ENCODE measurements around the gene CLPTM1L.

The CLPTM1L gene

GRCh38 chr5:1387059-1387755, 42.3 kb upstream of the CLPTM1L start:
- no peak for FAIRE-seq

DNA sequence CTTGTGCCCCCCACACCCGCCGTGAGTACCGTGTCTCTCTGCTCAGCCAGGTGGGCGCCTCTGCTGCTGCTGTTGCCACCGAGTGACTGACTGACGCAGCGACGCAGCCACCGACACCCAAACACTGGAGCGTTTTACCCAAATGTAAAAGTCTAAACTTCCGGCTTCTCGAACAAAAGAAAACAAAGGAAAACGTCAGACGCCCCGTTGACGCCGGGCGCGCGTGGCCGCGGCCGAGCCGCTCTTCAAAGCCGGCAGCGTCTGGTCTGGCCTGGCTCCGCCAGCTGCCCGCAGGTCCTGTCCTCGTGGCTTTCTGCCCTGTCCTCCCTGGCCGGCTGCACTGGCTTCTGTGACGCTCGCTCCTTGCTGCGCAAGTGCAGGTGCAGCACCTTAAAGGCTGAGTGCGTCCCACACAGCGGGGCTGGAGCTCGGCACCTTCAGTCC, 41.4 kb upstream of the CLPTM1L start:
- DNase-seq (ENCODE audit: insufficient read length) (peak; percentile 59), FAIRE-seq (peak; percentile 74)
- no peak for TF ChIP-seq POLR2AphosphoS5 (IDR thresholded peaks at IDR 0.05; ENCODE audit: low read depth, low read length)
- TF ChIP-seq POLR2A (IDR thresholded peaks at IDR 0.05; ENCODE audit: low read depth, low read length): no peak
- TF ChIP-seq TAF1 (IDR thresholded peaks at IDR 0.05; ENCODE audit: borderline replicate concordance, low read depth, low read length): no peak

More at GRCh38 chr5:1387059-1387755, 42.3 kb upstream of the CLPTM1L start:
- no peak for DNase-seq (ENCODE audit: insufficient read length)
- TF ChIP-seq TAF1 (IDR thresholded peaks at IDR 0.05; ENCODE audit: borderline replicate concordance, low read depth, low read length): no peak
- TF ChIP-seq POLR2A (IDR thresholded peaks at IDR 0.05; ENCODE audit: low read depth, low read length): no peak
- TF ChIP-seq POLR2AphosphoS5 (IDR thresholded peaks at IDR 0.05; ENCODE audit: low read depth, low read length): no peak

GRCh38 chr5:1385395-1386273, 40.7 kb upstream of the CLPTM1L start:
- FAIRE-seq (peak; percentile 50), DNase-seq (ENCODE audit: insufficient read length) (peak; percentile 93)
- 0 out of 2 replicates have a peak, but pooled peaks have one; percentile 25 for TF ChIP-seq POLR2A (IDR thresholded peaks at IDR 0.05; ENCODE audit: low read depth, low read length)
- TF ChIP-seq POLR2AphosphoS5 (IDR thresholded peaks at IDR 0.05; ENCODE audit: low read depth, low read length): no peak

GRCh38 chr5:1384521-1384920, 39.6 kb upstream of the CLPTM1L start:
- FAIRE-seq (no peak), DNase-seq (ENCODE audit: insufficient read length) (no peak)
- TF ChIP-seq TAF1 (IDR thresholded peaks at IDR 0.05; ENCODE audit: borderline replicate concordance, low read depth, low read length) (no peak), POLR2AphosphoS5 (IDR thresholded peaks at IDR 0.05; ENCODE audit: low read depth, low read length) (no peak)

DNA sequence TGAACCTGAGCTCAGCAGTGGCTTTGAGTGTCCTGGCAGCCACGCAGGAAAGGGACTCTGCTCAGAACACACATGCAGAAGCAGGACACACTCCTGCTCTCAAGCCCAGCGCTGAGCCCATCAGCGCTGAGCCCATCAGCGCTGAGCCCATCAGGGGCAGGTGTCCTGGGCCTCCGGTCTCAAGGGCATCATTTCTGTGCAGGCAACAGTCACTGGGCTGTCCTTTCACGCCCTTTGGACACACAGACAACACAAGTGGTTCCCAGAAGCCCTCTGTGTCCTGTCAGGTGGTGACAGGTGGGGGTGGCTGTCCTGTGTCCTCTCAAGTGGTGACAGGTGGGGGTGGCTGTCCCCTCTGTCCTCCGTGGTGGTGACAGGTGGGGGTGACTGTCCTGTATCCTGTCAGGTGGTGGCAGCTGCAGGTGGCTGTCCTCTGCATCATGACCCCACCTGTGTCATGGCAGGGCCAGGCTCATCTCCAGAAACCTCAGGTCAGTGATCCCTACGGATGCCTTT, 39.0 kb upstream of the CLPTM1L start:
- TF ChIP-seq TAF1 (IDR thresholded peaks at IDR 0.05; ENCODE audit: borderline replicate concordance, low read depth, low read length) (no peak), POLR2A (IDR thresholded peaks at IDR 0.05; ENCODE audit: low read depth, low read length) (no peak), POLR2AphosphoS5 (IDR thresholded peaks at IDR 0.05; ENCODE audit: low read depth, low read length) (no peak)
- FAIRE-seq (no peak), DNase-seq (ENCODE audit: insufficient read length) (no peak)

DNA sequence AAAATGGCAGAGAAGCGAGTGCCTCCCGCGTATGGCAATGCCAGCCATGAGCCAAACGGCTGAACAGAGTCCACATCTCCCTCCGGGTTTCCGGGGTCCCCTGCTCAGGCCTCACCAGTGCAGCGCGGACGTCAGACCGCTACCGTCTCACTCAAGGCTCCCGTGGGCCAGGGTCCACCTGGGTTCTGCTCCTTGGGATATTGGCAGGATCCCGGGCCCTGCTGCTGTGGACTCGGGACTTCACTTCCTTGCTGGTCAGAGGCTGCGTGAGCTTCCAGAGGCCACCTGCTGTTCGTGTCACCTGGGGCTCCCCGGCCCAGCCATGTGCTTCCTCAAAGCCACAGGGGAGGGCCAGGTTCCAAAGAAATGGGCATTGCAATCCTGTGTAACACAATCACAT, 38.4 kb upstream of the CLPTM1L start:
- no peak for TF ChIP-seq POLR2A (IDR thresholded peaks at IDR 0.05; ENCODE audit: low read depth, low read length)
- no peak for TF ChIP-seq TAF1 (IDR thresholded peaks at IDR 0.05; ENCODE audit: borderline replicate concordance, low read depth, low read length)
- TF ChIP-seq POLR2AphosphoS5 (IDR thresholded peaks at IDR 0.05; ENCODE audit: low read depth, low read length): no peak
- DNase-seq (ENCODE audit: insufficient read length) (no peak), FAIRE-seq (no peak)

GRCh38 chr5:1382248-1382700, 37.4 kb upstream of the CLPTM1L start:
- no peak for FAIRE-seq
- DNase-seq (ENCODE audit: insufficient read length): no peak
- TF ChIP-seq POLR2A (IDR thresholded peaks at IDR 0.05; ENCODE audit: low read depth, low read length) (no peak), TAF1 (IDR thresholded peaks at IDR 0.05; ENCODE audit: borderline replicate concordance, low read depth, low read length) (no peak), POLR2AphosphoS5 (IDR thresholded peaks at IDR 0.05; ENCODE audit: low read depth, low read length) (no peak)

DNA sequence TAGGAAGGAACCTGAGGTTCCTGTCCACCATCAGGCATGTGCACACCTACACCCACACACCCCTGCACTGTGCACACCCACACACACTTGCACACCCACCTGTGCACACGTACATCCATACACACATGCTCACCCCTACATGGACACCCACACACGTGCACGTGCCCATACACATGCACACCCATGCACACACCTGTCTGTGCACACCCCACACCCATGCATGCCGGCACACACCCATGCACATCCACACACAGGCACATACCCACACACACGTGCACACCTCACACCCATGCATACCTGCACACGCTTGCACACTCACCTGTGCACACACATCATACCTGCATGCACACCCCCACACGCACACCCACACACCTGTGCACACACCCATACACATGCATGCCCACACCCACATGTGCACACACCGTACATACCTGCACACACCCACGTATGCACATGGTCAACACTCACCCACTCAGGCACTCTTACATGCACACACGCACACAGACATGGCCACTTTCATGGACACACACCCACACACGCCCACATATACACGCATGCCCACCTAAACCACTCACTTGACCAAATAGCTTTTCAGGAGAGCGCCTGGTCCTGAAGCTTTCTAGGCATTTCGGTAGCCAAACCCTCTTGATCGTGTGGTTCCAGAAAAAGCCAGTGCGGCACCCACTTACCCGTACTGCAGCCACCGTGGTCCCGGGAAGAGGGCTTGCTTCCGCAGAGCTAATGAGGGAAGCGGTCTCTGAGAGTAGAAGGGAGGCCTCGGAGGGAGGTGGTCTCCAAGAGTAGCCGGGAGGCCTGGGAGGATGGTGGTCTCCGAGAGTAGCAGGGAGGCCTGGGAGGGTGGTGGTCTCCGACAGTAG, 36.7 kb upstream of the CLPTM1L start:
- DNase-seq (ENCODE audit: insufficient read length) (no peak), FAIRE-seq (no peak)
- TF ChIP-seq POLR2A (IDR thresholded peaks at IDR 0.05; ENCODE audit: low read depth, low read length) (no peak), POLR2AphosphoS5 (IDR thresholded peaks at IDR 0.05; ENCODE audit: low read depth, low read length) (no peak), TAF1 (IDR thresholded peaks at IDR 0.05; ENCODE audit: borderline replicate concordance, low read depth, low read length) (no peak)

GRCh38 chr5:1380910-1381309, 36.0 kb upstream of the CLPTM1L start:
- DNase-seq (ENCODE audit: insufficient read length) (no peak), FAIRE-seq (no peak)
- TF ChIP-seq TAF1 (IDR thresholded peaks at IDR 0.05; ENCODE audit: borderline replicate concordance, low read depth, low read length) (no peak), POLR2AphosphoS5 (IDR thresholded peaks at IDR 0.05; ENCODE audit: low read depth, low read length) (no peak), POLR2A (IDR thresholded peaks at IDR 0.05; ENCODE audit: low read depth, low read length) (no peak)

DNA sequence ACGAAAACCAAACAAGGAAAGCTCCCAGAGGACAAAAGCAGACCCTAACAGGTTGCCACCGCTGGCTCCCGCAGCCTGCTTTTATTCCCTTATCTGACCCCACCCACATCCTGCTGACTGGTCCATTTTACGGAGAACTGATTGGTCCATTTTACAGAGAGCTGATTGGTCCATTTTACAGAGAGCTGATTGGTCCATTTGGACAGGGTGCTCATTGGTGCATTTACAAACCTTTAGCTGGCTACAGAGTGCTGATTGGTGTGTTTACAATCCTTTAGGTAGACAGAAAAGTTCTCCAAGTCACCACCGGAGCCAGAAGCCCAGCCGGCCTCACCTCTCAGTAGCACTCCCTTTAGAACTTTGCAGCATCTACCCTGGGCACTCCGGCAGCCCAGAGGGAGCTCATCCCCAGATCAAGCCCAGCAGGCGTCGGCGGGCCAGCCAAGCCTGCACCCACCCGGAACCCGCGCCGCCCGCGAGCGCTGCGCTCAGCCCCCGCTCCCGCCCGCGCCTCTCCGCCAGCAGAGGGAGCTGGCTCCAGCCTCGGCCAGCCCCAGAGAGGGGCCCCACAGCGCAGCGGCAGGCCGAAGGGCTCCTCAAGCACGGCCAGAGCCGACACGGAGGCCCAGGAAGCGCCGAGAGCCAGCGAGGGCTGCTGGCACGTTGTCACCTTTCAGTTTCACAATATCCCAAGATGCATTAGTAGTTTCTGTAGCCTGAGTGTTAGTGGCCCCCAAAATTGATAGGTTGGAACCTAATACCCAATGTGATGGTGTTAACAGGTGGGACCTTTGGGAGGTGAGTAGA, 35.3 kb upstream of the CLPTM1L start:
- TF ChIP-seq POLR2A (IDR thresholded peaks at IDR 0.05; ENCODE audit: low read depth, low read length) (no peak), POLR2AphosphoS5 (IDR thresholded peaks at IDR 0.05; ENCODE audit: low read depth, low read length) (no peak), TAF1 (IDR thresholded peaks at IDR 0.05; ENCODE audit: borderline replicate concordance, low read depth, low read length) (no peak)
- no peak for FAIRE-seq
- DNase-seq (ENCODE audit: insufficient read length): no peak
